H1 (cell line): ENCODE results near the gene PHC1.

Experiments used
- CBX5 ChIP-seq: fragments of 300-800, 300-1000 bp; sonication (generic); IDR thresholded peaks from 2 replicates; pipeline ENCODE4 v1.7.1; 2016; ENCODE audit warnings: antibody characterized with exemption, low read length, low read depth
- FOSL1 ChIP-seq: IDR thresholded peaks from 2 replicates; pipeline ENCODE4 v1.6.1; 2011; ENCODE audit warnings: mild to moderate bottlenecking, low read depth, low read length, moderate library complexity; ENCODE audit not compliant: insufficient read depth
- KDM4A ChIP-seq: IDR thresholded peaks from one replicate; pipeline ENCODE4 v1.7.1; 2012; ENCODE audit warnings: low read depth, mild to moderate bottlenecking, moderate library complexity, low read length, inconsistent platforms; ENCODE audit not compliant: severe bottlenecking
- POLR2A ChIP-seq, 2 experiments: IDR thresholded peaks; 1 replicate in 1 of 2; 2 replicates in 1 of 2; pipeline ENCODE4 v1.6.1; 2011; ENCODE audit warnings: low read depth in 2 of 2, low read length in 2 of 2, mild to moderate bottlenecking in 2 of 2; ENCODE audit errors: control extremely low read depth in 1 of 2
- POLR2AphosphoS5 ChIP-seq: IDR thresholded peaks from 2 replicates; pipeline ENCODE4 v1.6.1; 2011; ENCODE audit warnings: low read depth, low read length
- RBBP5 ChIP-seq: IDR thresholded peaks from 2 replicates; pipeline ENCODE4 v1.7.1; 2012; ENCODE audit warnings: low read depth, mild to moderate bottlenecking, inconsistent platforms, low read length, moderate library complexity, borderline replicate concordance
- SIN3A ChIP-seq, 2 experiments: IDR thresholded peaks in 1 of 2; conservative IDR thresholded peaks in 1 of 2; 2 replicates each; pipeline ENCODE4 v1.6.1; 2011 to 2012; ENCODE audit warnings: low read length in 2 of 2, improper control_type of control experiment in 1 of 2, low read depth in 1 of 2, mild to moderate bottlenecking in 1 of 2
- SRF ChIP-seq: IDR thresholded peaks from 2 replicates; pipeline ENCODE4 v1.6.1; 2011; ENCODE audit warnings: mild to moderate bottlenecking, low read depth, low read length, moderate library complexity
- TF ChIP-seq, protein P1 (sequence below), 3 experiments: IDR thresholded peaks; 1 replicate in 2 of 3; 2 replicates in 1 of 3; pipeline versions ENCODE4 v1.5.1 to v1.6.1; 2011; ENCODE audit warnings: low read length in 3 of 3, mild to moderate bottlenecking in 3 of 3, inconsistent platforms in 2 of 3, low read depth in 1 of 3, moderate library complexity in 1 of 3; ENCODE audit not compliant: insufficient read depth in 1 of 3; ENCODE audit errors: control extremely low read depth in 1 of 3

- TF ChIP-seq KDM4A = no peak
- TF ChIP-seq, protein P1, sequence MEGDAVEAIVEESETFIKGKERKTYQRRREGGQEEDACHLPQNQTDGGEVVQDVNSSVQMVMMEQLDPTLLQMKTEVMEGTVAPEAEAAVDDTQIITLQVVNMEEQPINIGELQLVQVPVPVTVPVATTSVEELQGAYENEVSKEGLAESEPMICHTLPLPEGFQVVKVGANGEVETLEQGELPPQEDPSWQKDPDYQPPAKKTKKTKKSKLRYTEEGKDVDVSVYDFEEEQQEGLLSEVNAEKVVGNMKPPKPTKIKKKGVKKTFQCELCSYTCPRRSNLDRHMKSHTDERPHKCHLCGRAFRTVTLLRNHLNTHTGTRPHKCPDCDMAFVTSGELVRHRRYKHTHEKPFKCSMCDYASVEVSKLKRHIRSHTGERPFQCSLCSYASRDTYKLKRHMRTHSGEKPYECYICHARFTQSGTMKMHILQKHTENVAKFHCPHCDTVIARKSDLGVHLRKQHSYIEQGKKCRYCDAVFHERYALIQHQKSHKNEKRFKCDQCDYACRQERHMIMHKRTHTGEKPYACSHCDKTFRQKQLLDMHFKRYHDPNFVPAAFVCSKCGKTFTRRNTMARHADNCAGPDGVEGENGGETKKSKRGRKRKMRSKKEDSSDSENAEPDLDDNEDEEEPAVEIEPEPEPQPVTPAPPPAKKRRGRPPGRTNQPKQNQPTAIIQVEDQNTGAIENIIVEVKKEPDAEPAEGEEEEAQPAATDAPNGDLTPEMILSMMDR (IDR thresholded peaks at IDR 0.05; ENCODE audit: control extremely low read depth in 1 of 3, insufficient read depth in 1 of 3, low read depth in 1 of 3, low read length in 3 of 3) = no peak
- no peak for TF ChIP-seq RBBP5
- no peak for TF ChIP-seq SRF
- no peak for TF ChIP-seq CBX5
- no peak for TF ChIP-seq SIN3A (conservative IDR thresholded peaks at IDR 0.05 in 1 of 2, IDR thresholded peaks at IDR 0.05 in 1 of 2; ENCODE audit: low read depth in 1 of 2, low read length in 2 of 2)
- no peak for TF ChIP-seq FOSL1
- no peak for TF ChIP-seq POLR2AphosphoS5
- TF ChIP-seq POLR2A (IDR thresholded peaks at IDR 0.05; ENCODE audit: control extremely low read depth in 1 of 2, low read depth in 2 of 2, low read length in 2 of 2) = no peak
Observed at GRCh38 chr12:8989413-8989812, 75.1 kb downstream of the PHC1 start, which contains the start of gene KLRG1.
